ENCODE results near the gene NT5C2. TPM values are rescaled to one million over a fixed set of nuclear protein-coding genes. Genes with fewer than 3 reads are reported as not detected.

NT5C2 gene
- total RNA-seq, 2 experiments from 2014 or later = 46.4 to 46.5 TPM

DNA sequence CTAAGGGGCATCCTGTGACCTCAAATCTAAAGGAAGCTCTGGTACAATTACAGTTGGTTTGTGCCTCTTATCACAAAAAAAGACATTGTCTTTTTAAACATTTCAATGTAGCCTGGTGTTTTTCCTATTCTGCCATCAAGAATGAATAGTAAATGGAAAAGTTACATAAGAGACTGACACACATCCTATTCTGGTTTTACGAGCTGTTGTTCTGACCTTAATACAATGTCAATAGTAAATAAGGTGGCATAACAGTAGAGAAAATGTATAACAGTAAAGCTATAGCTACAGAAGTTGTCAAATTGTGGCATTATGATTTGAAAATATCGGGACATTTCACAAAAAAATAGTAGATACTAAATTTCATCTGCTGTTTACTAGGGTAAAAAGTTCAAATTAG, 88.4 kb downstream of the NT5C2 start:
- intact Hi-C loops (cut with DNase I, micrococcal nuclease) = no loop called here
- peaks cover 20% of the 10 kb centered on the region for H3K36me3 Mint-ChIP-seq (ENCODE audit: low read depth)
- H3K27me3 Mint-ChIP-seq = no peaks in the 10 kb centered on the region
- POLR2A ChIA-PET = no interaction called here
- no peak overlapping the region for H3K4me3 Mint-ChIP-seq
- CTCF ChIA-PET = interaction anchor here (0.7 kb wide), 2 partner anchors 12 to 355 kb away, joined by 3 read pairs; no protein-coding TSS in a partner anchor
- ATAC-seq (no peak), DNase-seq (no peak)
- H3K4me1 Mint-ChIP-seq = no peaks in the 10 kb centered on the region
- no peak overlapping the region for H3K27ac Mint-ChIP-seq
- no peaks in the 10 kb centered on the region for H3K9me3 Mint-ChIP-seq (ENCODE audit: low read depth)

DNA sequence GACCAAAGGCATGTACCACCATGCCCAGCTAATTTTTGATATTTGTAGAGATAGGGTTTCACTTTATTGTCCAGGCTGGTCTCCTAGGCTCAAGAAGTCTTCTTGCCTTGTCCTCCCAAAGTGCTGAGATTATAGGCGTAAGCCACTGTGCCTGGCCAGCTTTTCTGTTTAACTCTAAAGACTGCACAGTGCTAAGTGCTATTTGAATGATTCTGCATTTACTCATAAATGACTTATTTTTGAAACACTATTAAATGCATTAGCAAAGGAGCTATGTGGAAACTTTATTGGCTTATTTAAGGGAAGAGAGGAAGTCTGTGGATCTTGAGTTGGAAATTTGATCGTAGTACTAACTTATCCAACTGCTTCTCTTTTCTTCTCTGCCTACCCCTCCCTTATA, 89.1 kb downstream of the NT5C2 start:
- ChIA-PET CTCF (interaction anchor here (0.7 to 1.3 kb wide), 2 partner anchors 20 to 390 kb away, joined by 3 to 9 read pairs; partner anchors contain the start of genes ARL3 and SFXN2), POLR2A (no interaction called here)
- DNase-seq = no peak
- H3K9me3 Mint-ChIP-seq (ENCODE audit: low read depth) = no peaks in the 10 kb centered on the region
- no peaks in the 10 kb centered on the region for H3K4me1 Mint-ChIP-seq
- ATAC-seq = no peak
- no peak overlapping the region for H3K27ac Mint-ChIP-seq
- H3K36me3 Mint-ChIP-seq (ENCODE audit: low read depth) = peaks cover 17% of the 10 kb centered on the region
- H3K27me3 Mint-ChIP-seq = no peaks in the 10 kb centered on the region
- no peak overlapping the region for H3K4me3 Mint-ChIP-seq
- intact Hi-C loops (cut with DNase I, micrococcal nuclease) = no loop called here

DNA sequence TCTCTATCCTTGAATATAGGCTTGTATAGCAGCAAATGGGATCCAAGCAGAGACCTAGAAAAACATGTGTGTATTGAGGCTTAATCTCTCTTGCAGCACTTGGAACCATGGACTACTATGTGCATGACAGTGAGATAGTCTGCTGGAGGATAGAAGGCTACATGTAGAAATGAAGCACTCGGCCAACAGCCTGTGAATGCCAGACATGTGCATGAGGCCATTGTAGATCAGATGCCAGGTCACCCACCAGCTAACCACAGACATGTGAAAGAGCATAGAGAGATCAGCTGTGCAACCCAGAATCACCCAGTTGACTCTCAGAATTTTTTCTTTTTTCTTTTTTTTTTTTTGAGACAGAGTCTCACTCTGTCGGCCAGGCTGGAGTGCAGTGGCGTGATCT, 90.9 kb downstream of the NT5C2 start:
- Mint-ChIP-seq H3K27me3 (no peaks in the 10 kb centered on the region), H3K4me3 (no peak overlapping the region), H3K36me3 (ENCODE audit: low read depth) (peaks cover 16% of the 10 kb centered on the region), H3K27ac (no peak overlapping the region), H3K9me3 (ENCODE audit: low read depth) (no peaks in the 10 kb centered on the region), H3K4me1 (no peaks in the 10 kb centered on the region)
- CTCF ChIA-PET = no interaction called here
- ATAC-seq (no peak), DNase-seq (no peak)
- POLR2A ChIA-PET = no interaction called here
- intact Hi-C loops (cut with DNase I, micrococcal nuclease) = no loop called here

DNA sequence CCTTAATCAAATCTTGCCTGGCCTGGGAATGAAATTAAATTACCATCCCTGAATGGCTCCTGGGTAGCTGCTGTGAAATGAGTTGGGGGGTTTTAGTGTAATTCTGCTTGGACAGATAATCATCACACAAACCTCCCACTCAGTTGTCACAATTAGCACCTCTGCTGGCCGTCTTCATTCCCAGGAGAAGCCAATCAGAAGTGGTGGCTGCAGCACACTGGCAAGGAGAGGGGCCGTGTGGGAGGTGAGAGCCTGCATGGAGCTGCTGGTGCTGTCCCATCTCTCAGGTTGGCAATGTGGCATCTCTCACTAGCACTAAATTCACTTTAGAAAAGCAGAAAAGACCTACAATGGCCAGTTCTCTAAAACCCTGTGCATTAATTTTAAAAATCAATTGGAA, 92.5 kb downstream of the NT5C2 start:
- no peak overlapping the region for H3K4me3 Mint-ChIP-seq
- ATAC-seq (no peak), DNase-seq (no peak)
- peaks cover 19% of the 10 kb centered on the region for H3K36me3 Mint-ChIP-seq (ENCODE audit: low read depth)
- ChIA-PET CTCF (interaction anchor here (1.4 kb wide), 1 partner anchor 144 kb away, joined by 5 read pairs; no protein-coding TSS in a partner anchor), POLR2A (no interaction called here)
- no peaks in the 10 kb centered on the region for H3K27me3 Mint-ChIP-seq
- no peak overlapping the region for H3K27ac Mint-ChIP-seq
- intact Hi-C loops (cut with DNase I, micrococcal nuclease) = no loop called here
- H3K4me1 Mint-ChIP-seq = peaks cover 8% of the 10 kb centered on the region
- no peaks in the 10 kb centered on the region for H3K9me3 Mint-ChIP-seq (ENCODE audit: low read depth)

GRCh38 chr10:103098240-103098639, 94.8 kb downstream of the NT5C2 start:
- Mint-ChIP-seq H3K4me1 (peaks cover 8% of the 10 kb centered on the region), H3K27me3 (no peaks in the 10 kb centered on the region), H3K27ac (no peak overlapping the region), H3K9me3 (ENCODE audit: low read depth) (no peaks in the 10 kb centered on the region), H3K4me3 (no peak overlapping the region), H3K36me3 (ENCODE audit: low read depth) (peaks cover 27% of the 10 kb centered on the region)
- ATAC-seq (no peak), DNase-seq (no peak)
- intact Hi-C loops (cut with DNase I, micrococcal nuclease) = no loop called here
- POLR2A ChIA-PET = interaction anchor here (0.8 kb wide), 1 partner anchor 10 kb away, joined by 3 read pairs; no protein-coding TSS in a partner anchor
- CTCF ChIA-PET = interaction anchor here (0.6 to 1.1 kb wide), 3 partner anchors 11 to 20 kb away, joined by 3 to 4 read pairs (median 3); no protein-coding TSS in a partner anchor

DNA sequence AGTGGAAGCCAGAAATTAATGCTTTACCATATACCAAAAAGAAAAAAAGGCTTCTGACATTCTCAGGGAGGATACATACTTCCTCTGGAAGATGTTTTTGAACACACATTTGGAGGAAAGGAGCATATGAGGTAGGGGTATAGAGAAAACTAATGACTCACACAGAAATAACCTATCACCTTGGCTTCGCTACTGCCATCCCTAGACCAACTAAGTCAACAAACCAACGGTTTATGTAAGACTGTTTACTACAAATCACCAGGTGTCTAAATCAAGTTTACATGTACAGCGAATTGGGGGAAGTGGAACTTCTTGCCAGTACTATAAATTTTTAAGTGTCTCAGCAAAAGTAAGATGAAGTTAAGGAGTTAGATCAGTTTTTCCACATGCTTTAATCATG, 96.9 kb downstream of the NT5C2 start:
- intact Hi-C loops (cut with DNase I, micrococcal nuclease) = no loop called here
- DNase-seq = no peak
- ChIA-PET POLR2A (no interaction called here), CTCF (interaction anchor here (1.0 kb wide), 1 partner anchor 10 kb away, joined by 3 read pairs; no protein-coding TSS in a partner anchor)
- Mint-ChIP-seq H3K4me3 (no peak overlapping the region), H3K9me3 (ENCODE audit: low read depth) (no peaks in the 10 kb centered on the region), H3K4me1 (peaks cover 8% of the 10 kb centered on the region), H3K36me3 (ENCODE audit: low read depth) (peaks cover 26% of the 10 kb centered on the region), H3K27me3 (no peaks in the 10 kb centered on the region), H3K27ac (peak overlapping the region; percentile 40)
- no peak for ATAC-seq

DNA sequence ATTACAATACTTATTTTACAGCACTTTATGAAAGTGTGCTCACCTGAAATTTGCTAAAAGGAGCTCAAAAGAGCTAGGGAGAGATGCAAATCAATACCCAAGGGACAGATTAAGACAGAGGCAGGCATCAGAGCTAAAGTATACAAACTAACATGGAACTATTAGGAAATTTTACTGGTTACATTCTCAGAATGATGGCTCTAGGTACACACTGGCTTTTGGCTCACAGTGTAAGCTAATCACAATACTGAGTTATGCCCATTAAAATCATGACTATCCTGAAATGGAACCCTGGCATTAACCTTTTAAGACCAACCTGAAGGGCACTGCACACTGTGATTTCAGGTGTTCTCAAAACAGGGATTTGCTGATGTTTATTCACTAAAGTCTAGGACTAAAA, 98.1 kb downstream of the NT5C2 start:
- ATAC-seq (no peak), DNase-seq (no peak)
- Mint-ChIP-seq H3K27me3 (no peaks in the 10 kb centered on the region), H3K4me3 (no peak overlapping the region), H3K9me3 (ENCODE audit: low read depth) (no peaks in the 10 kb centered on the region), H3K27ac (no peak overlapping the region), H3K4me1 (peaks cover 8% of the 10 kb centered on the region), H3K36me3 (ENCODE audit: low read depth) (peaks cover 32% of the 10 kb centered on the region)
- ChIA-PET CTCF (interaction anchor here (0.6 to 1.0 kb wide), 5 partner anchors 11 to 149 kb away, joined by 3 to 4 read pairs (median 3); no protein-coding TSS in a partner anchor), POLR2A (no interaction called here)
- intact Hi-C loops (cut with DNase I, micrococcal nuclease) = no loop called here

DNA sequence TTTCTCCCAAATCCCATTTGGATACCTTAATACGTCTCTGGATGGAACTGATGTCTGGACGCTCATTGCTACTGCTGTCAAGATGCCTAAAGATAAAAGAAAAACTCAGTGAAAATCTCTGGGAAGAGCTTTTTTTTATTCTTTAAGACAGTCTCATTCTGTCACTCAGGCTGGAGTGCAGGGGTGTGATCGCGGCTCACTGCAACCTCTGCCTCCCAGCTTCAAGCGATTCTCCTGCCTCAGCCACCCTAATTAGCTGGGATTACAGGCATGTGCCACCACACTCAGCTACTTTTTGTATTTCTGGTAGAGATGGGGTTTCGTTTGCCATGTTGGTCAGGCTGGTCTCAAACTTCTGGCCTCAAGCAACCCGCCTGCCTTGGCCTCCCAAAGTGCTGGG, 102.2 kb downstream of the NT5C2 start:
- ATAC-seq (no peak), DNase-seq (no peak)
- H3K36me3 Mint-ChIP-seq (ENCODE audit: low read depth) = peaks cover 42% of the 10 kb centered on the region
- H3K27me3 Mint-ChIP-seq = no peaks in the 10 kb centered on the region
- H3K4me3 Mint-ChIP-seq = no peak overlapping the region
- peak overlapping the region; percentile 5 for H3K27ac Mint-ChIP-seq
- H3K9me3 Mint-ChIP-seq (ENCODE audit: low read depth) = no peaks in the 10 kb centered on the region
- ChIA-PET POLR2A (interaction anchor here (0.6 kb wide), 1 partner anchor 11 kb away, joined by 6 read pairs; no protein-coding TSS in a partner anchor), CTCF (interaction anchor here (0.6 to 0.7 kb wide), 2 partner anchors 440 to 1134 kb away, joined by 3 read pairs; no protein-coding TSS in a partner anchor)
- H3K4me1 Mint-ChIP-seq = no peaks in the 10 kb centered on the region
- intact Hi-C loops (cut with DNase I, micrococcal nuclease) = no loop called here

GRCh38 chr10:103089493-103089892, 103.6 kb downstream of the NT5C2 start:
- no peaks in the 10 kb centered on the region for H3K4me1 Mint-ChIP-seq
- no peak for ATAC-seq
- intact Hi-C loops (cut with DNase I, micrococcal nuclease) = no loop called here

GRCh38 chr10:103086799-103087198, 106.3 kb downstream of the NT5C2 start:
- H3K4me1 Mint-ChIP-seq = no peaks in the 10 kb centered on the region
- ATAC-seq (no peak), DNase-seq (no peak)
- no peaks in the 10 kb centered on the region for H3K9me3 Mint-ChIP-seq (ENCODE audit: low read depth)
- POLR2A ChIA-PET = interaction anchor here (0.7 kb wide), 1 partner anchor 106 kb away, joined by 3 read pairs; no protein-coding TSS in a partner anchor
- H3K27me3 Mint-ChIP-seq = no peaks in the 10 kb centered on the region
- CTCF ChIA-PET = interaction anchor here (0.6 to 1.1 kb wide), 4 partner anchors 9 to 81 kb away, joined by 3 to 4 read pairs (median 3); no protein-coding TSS in a partner anchor
- intact Hi-C loops (cut with DNase I, micrococcal nuclease) = no loop called here
- H3K4me3 Mint-ChIP-seq = no peak overlapping the region
- no peak overlapping the region for H3K27ac Mint-ChIP-seq
- peaks cover 29% of the 10 kb centered on the region for H3K36me3 Mint-ChIP-seq (ENCODE audit: low read depth)

More at GRCh38 chr10:103089493-103089892, 103.6 kb downstream of the NT5C2 start:
- H3K9me3 Mint-ChIP-seq (ENCODE audit: low read depth) = no peaks in the 10 kb centered on the region
- H3K27me3 Mint-ChIP-seq = no peaks in the 10 kb centered on the region
- ChIA-PET CTCF (interaction anchor here (0.6 to 0.7 kb wide), 2 partner anchors 191 to 397 kb away, joined by 3 read pairs; no protein-coding TSS in a partner anchor), POLR2A (no interaction called here)
- H3K27ac Mint-ChIP-seq = no peak overlapping the region
- no peak for DNase-seq
- peaks cover 44% of the 10 kb centered on the region for H3K36me3 Mint-ChIP-seq (ENCODE audit: low read depth)
- no peak overlapping the region for H3K4me3 Mint-ChIP-seq

DNA sequence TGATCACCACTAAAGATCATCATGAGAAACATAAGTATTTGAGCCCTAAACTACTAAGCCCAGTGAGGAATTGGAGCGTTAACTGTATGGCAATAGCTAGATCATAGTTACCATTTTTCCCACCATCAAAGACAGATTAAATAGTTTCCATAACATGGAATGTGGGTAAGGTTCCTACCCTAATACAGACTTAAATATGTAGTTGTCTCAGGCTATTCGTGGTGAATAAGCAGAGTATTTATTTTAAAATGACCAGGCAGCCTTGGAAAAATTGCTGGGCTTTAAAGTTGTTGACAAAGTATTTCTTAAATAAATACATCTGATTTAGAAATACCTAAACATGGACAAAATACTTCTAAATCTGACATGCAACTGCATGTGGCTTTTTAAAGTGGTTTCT, 106.8 kb downstream of the NT5C2 start:
- POLR2A ChIA-PET = interaction anchor here (0.5 kb wide), 1 partner anchor 80 kb away, joined by 6 read pairs; no protein-coding TSS in a partner anchor
- no peak overlapping the region for H3K27ac Mint-ChIP-seq
- H3K36me3 Mint-ChIP-seq (ENCODE audit: low read depth) = peaks cover 26% of the 10 kb centered on the region

GRCh38 chr10:103083977-103084320, 109.1 kb downstream of the NT5C2 start:
- no peak overlapping the region for H3K4me3 Mint-ChIP-seq
- ChIA-PET CTCF (interaction anchor here (1.1 kb wide), 1 partner anchor 20 kb away, joined by 3 read pairs; no protein-coding TSS in a partner anchor), POLR2A (no interaction called here)
- H3K27ac Mint-ChIP-seq = no peak overlapping the region
- H3K4me1 Mint-ChIP-seq = no peaks in the 10 kb centered on the region
- DNase-seq (no peak), ATAC-seq (no peak)
- intact Hi-C loops (cut with DNase I, micrococcal nuclease) = loop anchor here in 1 of 2 experiments (5.0 kb wide), 1 partner anchor 158 kb away; no protein-coding TSS in a partner anchor
- no peaks in the 10 kb centered on the region for H3K27me3 Mint-ChIP-seq
- H3K9me3 Mint-ChIP-seq (ENCODE audit: low read depth) = no peaks in the 10 kb centered on the region
- H3K36me3 Mint-ChIP-seq (ENCODE audit: low read depth) = peaks cover 8% of the 10 kb centered on the region

More for the DNA sequence above, 106.8 kb downstream of the NT5C2 start:
- no peak overlapping the region for H3K4me3 Mint-ChIP-seq
- ATAC-seq (no peak), DNase-seq (no peak)
- H3K27me3 Mint-ChIP-seq = no peaks in the 10 kb centered on the region
- CTCF ChIA-PET = interaction anchor here (1.5 kb wide), 1 partner anchor 158 kb away, joined by 9 read pairs; no protein-coding TSS in a partner anchor
- intact Hi-C loops (cut with DNase I, micrococcal nuclease) = no loop called here
- no peaks in the 10 kb centered on the region for H3K4me1 Mint-ChIP-seq
- no peaks in the 10 kb centered on the region for H3K9me3 Mint-ChIP-seq (ENCODE audit: low read depth)
